ENCODE data around the gene C2CD2.
A peak's percentile ranks its signal among the peaks of the same experiment; 100 is the strongest.

Gene C2CD2

DNA sequence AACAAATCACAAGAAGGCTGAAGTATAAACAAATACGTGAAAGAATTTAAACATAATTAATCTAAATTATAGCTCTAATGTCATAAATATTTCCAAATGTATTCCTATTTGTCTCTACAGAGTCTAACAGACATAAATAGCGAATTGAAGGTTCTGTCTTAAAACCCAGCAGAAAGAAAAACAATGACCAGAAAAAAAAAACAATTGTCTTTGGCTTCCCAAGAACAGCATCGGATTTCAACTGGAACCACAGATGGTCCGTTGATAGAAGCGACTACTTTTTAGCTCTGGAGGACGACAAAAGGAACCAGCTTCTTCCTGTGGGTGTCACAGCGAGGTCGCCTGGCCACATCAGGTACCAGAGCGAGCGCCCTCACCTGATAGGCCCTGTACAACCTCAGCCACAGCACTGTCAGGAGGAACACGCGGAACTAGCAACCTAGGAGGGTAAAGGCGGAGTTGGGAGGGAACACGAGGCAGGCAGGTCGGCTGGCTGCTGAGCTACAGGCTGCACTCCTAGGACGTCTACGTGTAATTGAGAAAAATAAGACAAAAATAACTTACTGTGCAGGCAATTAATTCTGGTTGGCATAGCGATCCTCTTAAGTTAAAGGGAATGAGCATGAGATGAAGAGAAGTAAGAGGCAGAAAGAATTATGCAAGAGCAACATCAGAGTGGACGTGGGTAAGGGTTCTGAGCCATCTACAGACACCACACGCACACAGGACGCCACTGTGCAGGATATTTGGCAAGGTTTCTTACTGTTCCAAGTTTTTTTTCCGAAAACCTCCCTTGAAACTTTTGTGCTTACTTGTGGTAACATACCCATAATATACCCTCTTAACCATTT lies 58.0 kb downstream of the C2CD2 start:
- ChIA-PET CTCF (interaction anchor here (1.2 to 1.9 kb wide), 3 partner anchors 12 to 79 kb away, joined by 4 to 5 read pairs (median 4); no protein-coding TSS in a partner anchor), POLR2A (no interaction called here)
- TF ChIP-seq, protein P1, sequence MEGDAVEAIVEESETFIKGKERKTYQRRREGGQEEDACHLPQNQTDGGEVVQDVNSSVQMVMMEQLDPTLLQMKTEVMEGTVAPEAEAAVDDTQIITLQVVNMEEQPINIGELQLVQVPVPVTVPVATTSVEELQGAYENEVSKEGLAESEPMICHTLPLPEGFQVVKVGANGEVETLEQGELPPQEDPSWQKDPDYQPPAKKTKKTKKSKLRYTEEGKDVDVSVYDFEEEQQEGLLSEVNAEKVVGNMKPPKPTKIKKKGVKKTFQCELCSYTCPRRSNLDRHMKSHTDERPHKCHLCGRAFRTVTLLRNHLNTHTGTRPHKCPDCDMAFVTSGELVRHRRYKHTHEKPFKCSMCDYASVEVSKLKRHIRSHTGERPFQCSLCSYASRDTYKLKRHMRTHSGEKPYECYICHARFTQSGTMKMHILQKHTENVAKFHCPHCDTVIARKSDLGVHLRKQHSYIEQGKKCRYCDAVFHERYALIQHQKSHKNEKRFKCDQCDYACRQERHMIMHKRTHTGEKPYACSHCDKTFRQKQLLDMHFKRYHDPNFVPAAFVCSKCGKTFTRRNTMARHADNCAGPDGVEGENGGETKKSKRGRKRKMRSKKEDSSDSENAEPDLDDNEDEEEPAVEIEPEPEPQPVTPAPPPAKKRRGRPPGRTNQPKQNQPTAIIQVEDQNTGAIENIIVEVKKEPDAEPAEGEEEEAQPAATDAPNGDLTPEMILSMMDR (IDR thresholded peaks at IDR 0.05; ENCODE audit: control extremely low read depth, extremely low read depth, low read depth, missing control alignments): no peak
- peak; percentile 53 for DNase-seq (ENCODE audit: extremely low spot score)

DNA sequence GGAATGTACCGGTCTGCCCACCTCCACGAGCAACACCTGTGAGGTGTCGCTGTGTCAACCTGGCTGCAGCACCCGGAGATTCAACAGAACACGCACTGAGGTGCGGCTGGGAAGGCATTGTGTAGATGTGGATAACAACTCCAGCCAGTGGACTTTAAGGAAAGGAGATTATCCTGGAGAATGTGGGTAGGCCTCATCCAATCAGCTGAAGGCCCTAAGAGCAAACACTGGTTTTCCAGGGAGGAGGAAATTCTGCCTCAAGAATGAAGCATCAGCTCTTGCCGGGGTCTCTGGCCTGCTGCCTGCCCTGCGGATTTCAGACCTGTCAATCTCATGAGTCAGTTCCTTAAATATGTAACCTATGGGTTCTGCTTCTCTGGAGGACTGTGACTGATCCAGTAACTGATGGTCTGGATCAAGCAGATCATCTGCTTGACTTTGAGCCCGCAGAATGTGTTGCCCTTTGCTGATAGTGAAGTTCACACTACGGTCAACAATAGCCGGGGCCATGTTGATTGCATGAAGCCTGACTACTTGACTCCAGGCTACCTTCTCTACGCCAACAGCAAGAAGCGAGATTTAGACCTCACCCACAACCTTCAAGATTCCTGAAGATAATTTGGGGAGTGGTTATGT lies 58.8 kb downstream of the C2CD2 start:
- TF ChIP-seq, protein P1 (IDR thresholded peaks at IDR 0.05; ENCODE audit: control extremely low read depth, extremely low read depth, low read depth, missing control alignments): no peak
- ChIA-PET POLR2A (no interaction called here), CTCF (interaction anchor here (1.2 to 1.9 kb wide), 3 partner anchors 11 to 78 kb away, joined by 4 to 5 read pairs (median 4); no protein-coding TSS in a partner anchor)
- DNase-seq (ENCODE audit: extremely low spot score): no peak

DNA sequence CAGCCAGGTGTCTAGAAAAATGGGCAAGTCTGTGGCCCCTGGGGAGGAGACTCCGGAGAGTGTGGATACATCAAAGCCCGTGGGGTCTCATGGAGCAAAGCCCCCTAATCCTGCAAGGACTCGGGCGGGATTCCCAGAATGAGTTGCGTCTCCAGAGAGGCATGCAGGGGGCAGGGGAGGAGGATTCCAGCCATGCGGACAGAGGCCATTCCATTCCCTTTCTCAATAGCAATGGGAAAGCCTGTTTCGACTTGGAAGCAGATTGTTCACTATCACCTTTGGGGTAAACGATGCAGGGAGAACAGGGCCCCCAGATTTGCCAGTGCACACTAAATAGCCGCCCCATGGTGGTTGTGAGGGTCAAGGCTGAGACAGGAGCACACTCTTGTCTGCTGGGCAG lies 59.3 kb downstream of the C2CD2 start:
- no peak for DNase-seq (ENCODE audit: extremely low spot score)
- ChIA-PET CTCF (interaction anchor here (1.5 kb wide), 1 partner anchor 16 kb away, joined by 4 read pairs; no protein-coding TSS in a partner anchor), POLR2A (no interaction called here)
- TF ChIP-seq, protein P1 (IDR thresholded peaks at IDR 0.05; ENCODE audit: control extremely low read depth, extremely low read depth, low read depth, missing control alignments): no peak

DNA sequence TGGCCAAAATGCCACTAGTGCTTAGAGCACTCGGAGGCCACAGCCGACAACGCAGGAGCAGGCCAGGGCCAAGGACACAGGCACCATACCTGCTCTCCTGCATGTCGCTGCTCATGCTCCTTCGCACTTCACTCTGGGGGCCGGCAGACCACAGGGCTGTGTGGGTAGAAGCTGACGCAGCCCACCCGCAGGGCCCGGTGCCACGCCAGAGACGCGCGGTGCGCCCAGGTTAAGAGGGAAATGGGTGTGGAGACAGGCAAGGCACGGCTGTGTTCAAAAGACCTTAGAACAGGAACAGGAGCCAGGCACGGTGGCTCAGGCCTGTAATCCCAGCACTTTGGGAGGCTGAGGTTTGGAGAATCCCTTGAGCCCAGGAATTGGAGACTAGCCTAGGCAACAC lies 61.1 kb downstream of the C2CD2 start:
- TF ChIP-seq, protein P1 (IDR thresholded peaks at IDR 0.05; ENCODE audit: control extremely low read depth, extremely low read depth, low read depth, missing control alignments): no peak
- DNase-seq (ENCODE audit: extremely low spot score): no peak
- CTCF ChIA-PET: no interaction called here
- POLR2A ChIA-PET: no interaction called here

DNA sequence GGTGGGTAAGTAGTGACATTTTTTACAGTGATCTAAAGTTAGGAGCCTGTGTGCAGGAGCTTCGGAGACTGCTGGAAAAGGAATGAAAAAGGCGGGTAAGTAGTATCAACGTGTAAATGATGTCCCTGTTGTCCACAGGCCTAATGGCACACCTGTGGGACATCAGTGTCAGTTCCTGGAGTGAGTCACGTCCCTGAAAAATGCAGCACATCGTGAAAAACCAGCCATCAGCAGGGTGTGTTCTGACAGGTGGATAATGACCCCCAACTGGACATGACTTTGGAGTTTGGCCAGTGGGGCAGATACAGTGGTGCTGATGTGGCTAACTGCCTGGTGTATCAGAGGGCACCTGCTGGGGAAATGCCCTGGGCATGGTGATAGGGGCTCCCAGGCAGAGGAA lies 62.7 kb downstream of the C2CD2 start:
- no peak for DNase-seq (ENCODE audit: extremely low spot score)
- TF ChIP-seq, protein P1 (IDR thresholded peaks at IDR 0.05; ENCODE audit: control extremely low read depth, extremely low read depth, low read depth, missing control alignments): no peak
- ChIA-PET POLR2A (no interaction called here), CTCF (no interaction called here)

DNA sequence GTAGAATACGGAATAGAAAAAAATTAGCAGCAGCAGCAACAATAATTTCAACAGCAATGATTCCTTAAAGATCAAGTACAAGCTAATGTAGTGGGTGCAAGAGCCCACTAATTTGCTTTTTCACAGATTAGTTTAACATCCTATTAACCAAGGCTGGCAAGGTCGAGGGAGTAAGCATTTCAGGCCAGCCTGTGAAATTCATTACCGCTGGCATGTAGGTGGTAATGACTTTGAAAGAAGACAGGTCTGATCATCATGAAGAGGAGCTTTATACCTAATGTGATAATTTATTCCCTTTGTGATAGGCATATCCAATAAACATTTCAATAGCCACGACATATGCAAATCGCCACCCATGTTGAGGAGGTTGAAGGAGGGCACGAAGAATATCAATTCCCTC lies 63.5 kb downstream of the C2CD2 start:
- ChIA-PET POLR2A (no interaction called here), CTCF (interaction anchor here (1.0 to 1.8 kb wide), 2 partner anchors 11 to 22 kb away, joined by 3 read pairs; no protein-coding TSS in a partner anchor)
- TF ChIP-seq, protein P1 (IDR thresholded peaks at IDR 0.05; ENCODE audit: control extremely low read depth, extremely low read depth, low read depth, missing control alignments): no peak
- no peak for DNase-seq (ENCODE audit: extremely low spot score)

All from GM10248 (cell line).